ENCODE results near the gene OTUD7B.
A peak's percentile ranks its signal among the peaks of the same experiment; 100 is the strongest.

The OTUD7B gene

GRCh38 chr1:149914545-149914944 lies 96.0 kb downstream of the OTUD7B start:
- no peak overlapping the region for H3K4me3 ChIP-seq
- H3K27me3 ChIP-seq: peaks cover 0 to 5% (median 0%) of the 10 kb centered on the region in 11 experiments; a peak in 5 of 22 replicates
- no peaks in the 10 kb centered on the region for H4K20me1 ChIP-seq
- peak overlapping the region in 1 of 11 experiments; percentile 12; a peak in 1 of 22 replicates for H3K9ac ChIP-seq
- no peak for TF ChIP-seq Cebpa-rat (IDR thresholded peaks at IDR 0.05)
- H3K36me3 ChIP-seq: peaks cover 0 to 43% (median 36%) of the 10 kb centered on the region in 11 experiments; a peak in 17 of 22 replicates
- peak overlapping the region; percentile 92 to 99 (median 97); a peak in 20 of 22 replicates for H3K4me2 ChIP-seq
- H3K9me3 ChIP-seq (replicated peaks in 1 of 11): no peaks in the 10 kb centered on the region
- H3K4me1 ChIP-seq: peaks cover 38 to 51% (median 41%) of the 10 kb centered on the region in 10 experiments
- H3K27ac ChIP-seq: peak overlapping the region in 7 of 11 experiments; percentile 18 to 76 (median 71); a peak in 11 of 22 replicates

- H3K4me3 ChIP-seq: no peak overlapping the region
- no peaks in the 10 kb centered on the region for H4K20me1 ChIP-seq
- peaks cover 0 to 4% (median 0%) of the 10 kb centered on the region in 10 experiments; a peak in 3 of 20 replicates for H3K4me1 ChIP-seq
- H3K9ac ChIP-seq: no peak overlapping the region
- peaks cover 0 to 92% (median 70%) of the 10 kb centered on the region in 11 experiments; a peak in 18 of 22 replicates for H3K36me3 ChIP-seq
- no peaks in the 10 kb centered on the region for H3K9me3 ChIP-seq (replicated peaks in 1 of 11)
- no peak overlapping the region for H3K4me2 ChIP-seq
- no peak for TF ChIP-seq Cebpa-rat (IDR thresholded peaks at IDR 0.05)
- H3K27me3 ChIP-seq: no peaks in the 10 kb centered on the region
- H3K27ac ChIP-seq: no peak overlapping the region
These were observed 103.9 kb downstream of the OTUD7B start for GRCh38 chr1:149906570-149907075.

- Histone ChIP-seq H3K9ac (no peak overlapping the region), H3K4me2 (no peak overlapping the region), H3K4me3 (no peak overlapping the region), H3K9me3 (replicated peaks in 1 of 11) (no peaks in the 10 kb centered on the region), H3K36me3 (peaks cover 0 to 65% (median 46%) of the 10 kb centered on the region in 11 experiments; a peak in 18 of 22 replicates), H3K27ac (0 out of 22 replicates have a peak overlapping the region, but pooled peaks of 1 of the 11 experiments have one; percentile 13), H4K20me1 (no peaks in the 10 kb centered on the region), H3K27me3 (no peaks in the 10 kb centered on the region), H3K4me1 (peaks cover 8 to 13% (median 11%) of the 10 kb centered on the region in 10 experiments)
- no peak for TF ChIP-seq Cebpa-rat (IDR thresholded peaks at IDR 0.05)
These were observed 106.6 kb downstream of the OTUD7B start for GRCh38 chr1:149903836-149904491.

- H3K4me3 ChIP-seq: peak within 1 kb of the TSS; percentile 58 to 75 (median 66)
- no peak for TF ChIP-seq Cebpa-rat (IDR thresholded peaks at IDR 0.05)
- no peaks in the 10 kb centered on the region for H3K27me3 ChIP-seq
- no peaks in the 10 kb centered on the region for H4K20me1 ChIP-seq
- H3K27ac ChIP-seq: peak within 1 kb of the TSS; percentile 39 to 85 (median 81); a peak in 21 of 22 replicates
- H3K36me3 ChIP-seq: peaks cover 0 to 32% (median 10%) of the 10 kb centered on the region in 11 experiments; a peak in 11 of 22 replicates
- H3K9me3 ChIP-seq (replicated peaks in 1 of 11): peaks cover 0 to 18% (median 6%) of the 10 kb centered on the region in 11 experiments; a peak in 7 of 22 replicates
- peak within 1 kb of the TSS; percentile 71 to 87 (median 82) for H3K9ac ChIP-seq
- H3K4me1 ChIP-seq: peaks cover 8 to 13% (median 11%) of the 10 kb centered on the region in 10 experiments
- peak within 1 kb of the TSS; percentile 87 to 97 (median 93) for H3K4me2 ChIP-seq
These were observed 110.9 kb downstream of the OTUD7B start, which contains the start of gene BOLA1 for GRCh38 chr1:149899460-149900284. TSS of gene BOLA1 (plus strand) at chr1:149899568. CDS start at chr1:149900060, 492 bp downstream.

- no peak overlapping the region for H3K9ac ChIP-seq
- no peak overlapping the region for H3K4me2 ChIP-seq
- H3K27me3 ChIP-seq: no peaks in the 10 kb centered on the region
- no peak overlapping the region for H3K27ac ChIP-seq
- peaks cover 12 to 18% (median 13%) of the 10 kb centered on the region in 10 experiments for H3K4me1 ChIP-seq
- peaks cover 0 to 18% (median 6%) of the 10 kb centered on the region in 11 experiments; a peak in 7 of 22 replicates for H3K9me3 ChIP-seq (replicated peaks in 1 of 11)
- no peak overlapping the region for H3K4me3 ChIP-seq
- no peaks in the 10 kb centered on the region for H4K20me1 ChIP-seq
- TF ChIP-seq Cebpa-rat (IDR thresholded peaks at IDR 0.05): no peak
- peaks cover 0 to 2% (median 0%) of the 10 kb centered on the region in 11 experiments; a peak in 1 of 22 replicates for H3K36me3 ChIP-seq
These were observed 114.0 kb downstream of the OTUD7B start for GRCh38 chr1:149896575-149896974.

DNA sequence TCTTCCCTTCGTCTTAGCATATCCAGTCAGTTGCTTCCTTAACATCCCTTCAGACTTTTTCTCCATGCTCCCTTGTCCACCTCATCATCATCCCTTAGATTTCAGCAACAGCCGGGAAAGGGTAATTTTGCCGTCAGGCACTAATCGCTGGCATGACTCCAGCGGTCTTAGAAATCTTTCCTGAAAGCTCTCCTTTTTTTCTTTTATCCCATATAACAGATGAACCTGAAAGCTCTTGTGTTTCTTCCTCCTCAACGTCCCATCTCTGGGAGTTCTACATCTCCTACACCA lies 121.6 kb downstream of the OTUD7B start:
- TF ChIP-seq Cebpa-rat (IDR thresholded peaks at IDR 0.05): no peak
- Histone ChIP-seq H3K4me2 (peak overlapping the region; percentile 71 to 92 (median 87)), H4K20me1 (peaks cover 11 to 25% (median 22%) of the 10 kb centered on the region in 11 experiments; a peak in 13 of 22 replicates), H3K9me3 (replicated peaks in 1 of 11) (no peaks in the 10 kb centered on the region), H3K9ac (peak overlapping the region; percentile 87 to 97 (median 94)), H3K27ac (peak overlapping the region; percentile 88 to 97 (median 95)), H3K4me3 (peak overlapping the region; percentile 60 to 80 (median 76)), H3K4me1 (peaks cover 27 to 43% (median 36%) of the 10 kb centered on the region in 10 experiments), H3K36me3 (no peaks in the 10 kb centered on the region), H3K27me3 (no peaks in the 10 kb centered on the region)

DNA sequence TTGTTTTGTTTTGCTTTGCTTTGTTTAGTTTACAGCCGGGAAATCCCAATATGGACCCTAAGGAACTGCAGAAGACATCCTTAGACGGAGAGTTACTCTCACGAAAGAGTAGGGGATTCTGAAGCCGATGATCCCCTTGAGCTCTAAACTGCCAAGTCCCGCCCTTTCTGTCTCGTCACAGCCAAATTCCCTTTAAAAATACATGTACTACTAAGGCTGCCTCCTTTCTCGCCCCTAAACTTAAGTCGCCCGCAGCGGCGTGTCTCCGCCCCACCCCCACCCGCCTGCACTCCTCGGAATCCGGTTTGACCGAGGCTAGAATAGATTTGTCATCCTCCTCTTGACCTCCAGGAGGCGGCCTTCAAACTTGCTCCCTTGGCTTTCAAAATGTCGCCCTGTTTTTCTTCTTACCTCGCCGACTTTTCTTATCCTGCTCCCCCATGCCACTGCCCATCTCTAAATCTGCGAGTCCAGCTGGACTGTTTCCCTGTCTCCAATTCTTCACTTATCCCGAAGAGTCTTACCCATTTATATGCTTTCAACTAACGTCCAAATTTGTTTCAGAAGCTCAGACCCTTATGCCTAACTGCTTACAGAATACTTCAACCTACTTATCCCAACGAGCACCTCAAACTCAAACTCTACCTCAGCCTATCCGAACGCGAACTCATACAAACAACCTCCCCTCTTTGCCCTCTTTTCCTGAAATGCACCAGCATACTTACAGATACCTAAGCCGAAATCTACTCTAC lies 122.1 kb downstream of the OTUD7B start:
- no peaks in the 10 kb centered on the region for H3K36me3 ChIP-seq
- TF ChIP-seq Cebpa-rat (IDR thresholded peaks at IDR 0.05): no peak
- H4K20me1 ChIP-seq: peaks cover 11 to 29% (median 22%) of the 10 kb centered on the region in 11 experiments; a peak in 13 of 22 replicates
- no peaks in the 10 kb centered on the region for H3K9me3 ChIP-seq (replicated peaks in 1 of 11)
- H3K4me2 ChIP-seq: peak overlapping the region; percentile 71 to 92 (median 87)
- H3K4me3 ChIP-seq: peak overlapping the region; percentile 60 to 80 (median 76)
- H3K27me3 ChIP-seq: no peaks in the 10 kb centered on the region
- H3K4me1 ChIP-seq: peaks cover 32 to 48% (median 41%) of the 10 kb centered on the region in 10 experiments
- H3K27ac ChIP-seq: peak overlapping the region; percentile 88 to 97 (median 95)
- peak overlapping the region; percentile 87 to 97 (median 94) for H3K9ac ChIP-seq
